MG63 (cell line): Measurements from ENCODE around the gene WDR62. TPM values are rescaled to one million over a fixed set of nuclear protein-coding genes. Genes with fewer than 3 reads are reported as not detected.
A peak's percentile ranks its signal among the peaks of the same experiment; 100 is the strongest.

Experiments
- DNase-seq: peaks from one replicate; pipeline ENCODE4 v3.0.0-alpha.2; 2020
- H3K27me3 ChIP-seq: fragments of 250-450 bp; sonication (Bioruptor Pico); 2 replicates; pipeline ENCODE4 v1.5.1; 2020; ENCODE audit warnings: mild to moderate bottlenecking, moderate library complexity
- H3K36me3 ChIP-seq: fragments of 250-450 bp; sonication (Bioruptor Pico); 2 replicates; pipeline ENCODE4 v1.5.1; 2020; ENCODE audit warnings: mild to moderate bottlenecking, moderate library complexity
- H3K4me3 ChIP-seq: fragments of 250-450 bp; sonication (Bioruptor Pico); 2 replicates; pipeline ENCODE4 v1.5.1; 2020; ENCODE audit warnings: mild to moderate bottlenecking, moderate library complexity
- H3K9me3 ChIP-seq: fragments of 250-450 bp; sonication (Bioruptor Pico); 2 replicates; pipeline ENCODE4 v1.5.1; 2020; ENCODE audit warnings: mild to moderate bottlenecking, moderate library complexity
- total RNA-seq: library from RNA; depleted of rRNA; stranded (reverse); fragments of >200 nt; shearing (Covaris generic); gene quantifications from 2 replicates; pipeline ENCODE4 v1.2.3, GENCODE V29; 2014; ENCODE audit warnings: low replicate concordance

The WDR62 gene
- total RNA-seq, 1 experiment from 2014 or later: 6.1 TPM

DNA sequence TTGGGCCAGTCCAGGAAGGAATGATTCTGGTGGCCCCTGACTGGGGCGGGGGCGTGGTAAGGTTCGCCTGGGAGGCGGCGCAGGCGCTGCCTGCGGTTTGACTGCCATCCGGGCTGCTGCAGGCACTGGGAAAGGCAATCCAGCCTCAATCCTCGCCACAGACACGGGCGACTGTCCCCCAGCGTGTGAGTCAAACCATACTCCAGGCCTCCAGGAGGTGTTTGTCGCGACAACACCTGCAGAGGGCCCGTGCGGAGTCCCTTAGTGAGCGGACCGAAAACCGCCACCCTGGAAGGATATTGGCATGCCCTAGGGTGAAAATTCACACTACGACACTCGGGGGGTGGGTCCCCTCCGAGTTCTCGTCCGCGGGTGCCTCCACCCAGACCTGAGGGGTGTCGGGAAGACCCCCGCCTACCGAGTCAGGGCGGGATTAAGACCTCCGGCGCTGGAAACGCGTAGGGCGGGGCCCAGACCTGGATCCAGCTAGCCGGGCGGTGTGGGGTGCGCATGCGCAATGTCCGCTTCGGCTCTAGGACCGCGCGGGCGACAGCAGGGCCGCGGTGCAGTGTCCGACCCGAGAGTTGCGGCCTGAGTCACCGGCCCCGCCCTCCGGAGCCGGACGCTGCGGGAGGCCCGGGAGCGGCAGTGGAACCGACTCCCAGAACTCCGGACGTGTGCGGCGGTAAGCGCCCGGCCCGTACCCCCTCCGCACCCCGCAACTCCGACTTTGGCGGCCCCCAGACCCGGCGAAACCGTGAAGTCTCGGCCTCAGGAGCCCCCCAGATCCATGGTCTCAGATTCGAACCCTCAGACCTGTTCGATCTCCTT lies 85.0 kb downstream of the WDR62 start, which contains the start of gene CAPNS1:
CAPNS1 (plus strand) TSS at position 594 of the 831 bp plus-strand sequence. CDS start 946 bp downstream, outside the sequence.
- H3K4me3 ChIP-seq: peak within 1 kb of the TSS; percentile 100
- DNase-seq: peak; percentile 98
- peaks cover 36% of the 10 kb centered on the region for H3K36me3 ChIP-seq
- no peaks in the 10 kb centered on the region for H3K27me3 ChIP-seq
- no peaks in the 10 kb centered on the region for H3K9me3 ChIP-seq

DNA sequence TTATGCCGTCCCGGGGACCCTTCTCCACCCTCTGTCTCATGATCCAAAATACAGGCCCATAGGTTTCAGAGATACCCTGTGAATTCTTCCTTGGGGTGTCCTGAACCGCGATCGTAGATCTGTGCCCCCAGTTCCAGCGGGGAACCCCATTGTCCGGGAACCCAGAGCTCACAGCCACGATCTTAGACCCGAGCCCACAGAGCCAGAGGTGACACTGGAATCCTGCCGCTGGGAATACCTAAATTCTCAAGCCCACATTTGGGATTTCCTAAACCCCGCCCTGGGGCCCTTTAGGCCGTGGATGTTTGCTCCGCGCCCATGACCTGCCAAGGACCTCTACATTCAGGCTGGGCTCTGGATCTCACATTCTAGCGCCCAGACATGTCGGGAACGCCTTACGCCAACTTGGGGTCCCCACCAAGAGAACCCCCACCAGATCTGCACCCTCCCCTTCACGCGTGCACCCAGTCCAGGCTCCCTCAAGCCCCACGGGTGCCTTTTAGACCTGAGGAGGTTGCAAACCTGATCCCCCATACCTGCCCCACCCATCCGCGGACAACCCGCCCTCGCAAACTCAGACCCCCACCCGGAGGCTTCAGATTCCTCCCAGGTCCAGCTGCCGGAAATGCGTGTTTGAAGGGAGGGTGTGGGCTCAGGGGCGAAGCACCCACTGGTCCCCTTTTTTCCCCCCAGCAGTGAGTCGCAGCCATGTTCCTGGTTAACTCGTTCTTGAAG lies 85.8 kb downstream of the WDR62 start:
- no peaks in the 10 kb centered on the region for H3K27me3 ChIP-seq
- peak overlapping the region; percentile 100 for H3K4me3 ChIP-seq
- DNase-seq: peak; percentile 70
- H3K36me3 ChIP-seq: peaks cover 42% of the 10 kb centered on the region
- H3K9me3 ChIP-seq: no peaks in the 10 kb centered on the region

DNA sequence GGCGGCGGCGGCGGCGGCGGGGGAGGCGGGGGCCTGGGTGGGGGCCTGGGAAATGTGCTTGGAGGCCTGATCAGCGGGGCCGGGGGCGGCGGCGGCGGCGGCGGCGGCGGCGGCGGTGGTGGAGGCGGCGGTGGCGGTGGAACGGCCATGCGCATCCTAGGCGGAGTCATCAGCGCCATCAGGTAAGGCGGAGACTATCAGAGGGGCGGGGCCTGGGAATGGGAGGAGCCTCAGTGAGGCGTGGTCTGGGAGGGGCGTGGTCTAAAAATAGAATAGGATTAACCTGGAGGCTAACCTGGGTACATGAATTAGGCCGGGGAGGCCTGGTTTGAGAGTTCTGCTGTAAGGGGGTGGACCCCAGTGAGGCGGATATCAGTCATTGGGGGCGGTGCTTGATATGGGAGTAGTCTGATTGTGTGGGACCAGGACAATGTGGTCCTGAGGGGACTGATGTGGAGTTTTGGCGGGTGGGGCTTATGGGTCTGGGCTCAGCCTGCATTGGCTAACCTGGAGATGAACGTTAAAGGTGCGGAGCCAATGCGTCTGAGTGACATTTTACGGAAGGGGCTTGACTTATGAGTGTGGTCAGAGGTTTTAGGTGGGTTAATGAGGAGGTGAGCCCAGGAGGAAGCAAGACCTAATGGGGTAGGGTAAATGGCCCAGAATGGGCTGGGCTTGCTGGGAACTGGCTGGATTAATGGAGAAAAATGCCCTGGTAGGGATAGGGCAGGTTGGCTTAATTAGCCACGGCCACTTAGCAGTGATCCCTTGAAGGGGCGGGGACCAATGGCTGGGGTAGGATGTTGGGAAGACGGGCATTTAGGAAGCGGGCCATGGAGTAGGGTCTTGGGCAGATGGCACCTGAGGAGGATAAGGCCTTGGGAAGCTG lies 86.6 kb downstream of the WDR62 start:
- no peaks in the 10 kb centered on the region for H3K9me3 ChIP-seq
- peak; percentile 75 for DNase-seq
- H3K36me3 ChIP-seq: peaks cover 50% of the 10 kb centered on the region
- peak overlapping the region; percentile 100 for H3K4me3 ChIP-seq
- H3K27me3 ChIP-seq: no peaks in the 10 kb centered on the region

DNA sequence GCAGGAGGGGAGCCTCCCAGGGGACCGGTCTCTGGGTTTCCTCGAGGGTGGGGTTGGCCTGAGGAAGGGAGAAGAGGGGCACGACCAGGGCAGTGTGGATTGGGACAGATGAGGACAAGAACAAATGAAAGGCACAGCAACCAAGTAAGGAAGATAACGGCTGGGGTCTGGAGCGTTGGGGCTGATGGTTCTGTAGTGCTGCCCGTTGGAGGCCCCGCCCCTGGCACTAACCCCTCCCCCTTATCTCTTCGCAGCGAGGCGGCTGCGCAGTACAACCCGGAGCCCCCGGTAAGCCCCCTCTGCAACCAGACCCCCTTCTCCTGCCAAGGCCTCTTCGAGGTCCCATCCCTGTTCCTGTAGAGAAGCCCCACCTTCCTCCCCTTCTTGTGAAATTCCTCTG lies 87.3 kb downstream of the WDR62 start:
- no peak overlapping the region for H3K4me3 ChIP-seq
- H3K36me3 ChIP-seq: peaks cover 57% of the 10 kb centered on the region
- no peak for DNase-seq
- H3K27me3 ChIP-seq: no peaks in the 10 kb centered on the region
- H3K9me3 ChIP-seq: no peaks in the 10 kb centered on the region

DNA sequence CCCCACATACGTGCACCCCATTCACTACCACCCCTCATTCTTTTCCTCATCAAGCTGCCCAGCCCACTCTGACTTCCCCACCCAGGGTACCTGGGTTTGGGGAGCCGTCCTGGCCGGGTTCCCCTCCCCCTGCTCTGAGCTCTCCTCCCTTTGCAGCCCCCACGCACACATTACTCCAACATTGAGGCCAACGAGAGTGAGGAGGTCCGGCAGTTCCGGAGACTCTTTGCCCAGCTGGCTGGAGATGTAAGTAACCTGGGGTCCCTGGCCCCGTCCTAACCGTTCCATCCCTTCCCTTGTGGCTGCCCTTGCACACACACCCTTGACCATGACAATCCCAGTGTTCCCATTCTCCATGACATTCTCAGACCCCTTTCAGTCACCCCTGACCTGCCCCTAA lies 87.8 kb downstream of the WDR62 start:
- Histone ChIP-seq H3K4me3 (no peak overlapping the region), H3K27me3 (no peaks in the 10 kb centered on the region), H3K9me3 (no peaks in the 10 kb centered on the region), H3K36me3 (peaks cover 62% of the 10 kb centered on the region)
- no peak for DNase-seq

DNA sequence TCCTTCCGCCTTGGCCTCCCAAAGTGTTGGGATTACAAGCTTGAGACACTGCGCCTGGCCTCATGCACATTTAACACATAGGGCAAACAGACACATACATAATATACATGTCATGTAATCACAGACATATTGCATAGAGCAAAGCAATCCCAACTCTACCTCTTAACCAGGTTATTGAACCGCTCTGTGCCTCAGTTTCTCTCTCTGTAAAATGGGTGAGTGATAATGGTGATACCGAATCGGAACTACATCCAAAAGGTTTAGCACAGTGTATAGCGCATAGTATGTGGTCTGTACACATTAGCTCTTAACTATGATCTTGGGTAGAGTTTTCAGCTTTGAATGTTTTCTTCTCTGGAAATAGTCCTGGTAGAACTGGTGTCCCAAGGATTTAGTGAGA lies 89.9 kb downstream of the WDR62 start:
- Histone ChIP-seq H3K9me3 (no peaks in the 10 kb centered on the region), H3K36me3 (peaks cover 72% of the 10 kb centered on the region), H3K27me3 (no peaks in the 10 kb centered on the region), H3K4me3 (no peak overlapping the region)
- DNase-seq: no peak

DNA sequence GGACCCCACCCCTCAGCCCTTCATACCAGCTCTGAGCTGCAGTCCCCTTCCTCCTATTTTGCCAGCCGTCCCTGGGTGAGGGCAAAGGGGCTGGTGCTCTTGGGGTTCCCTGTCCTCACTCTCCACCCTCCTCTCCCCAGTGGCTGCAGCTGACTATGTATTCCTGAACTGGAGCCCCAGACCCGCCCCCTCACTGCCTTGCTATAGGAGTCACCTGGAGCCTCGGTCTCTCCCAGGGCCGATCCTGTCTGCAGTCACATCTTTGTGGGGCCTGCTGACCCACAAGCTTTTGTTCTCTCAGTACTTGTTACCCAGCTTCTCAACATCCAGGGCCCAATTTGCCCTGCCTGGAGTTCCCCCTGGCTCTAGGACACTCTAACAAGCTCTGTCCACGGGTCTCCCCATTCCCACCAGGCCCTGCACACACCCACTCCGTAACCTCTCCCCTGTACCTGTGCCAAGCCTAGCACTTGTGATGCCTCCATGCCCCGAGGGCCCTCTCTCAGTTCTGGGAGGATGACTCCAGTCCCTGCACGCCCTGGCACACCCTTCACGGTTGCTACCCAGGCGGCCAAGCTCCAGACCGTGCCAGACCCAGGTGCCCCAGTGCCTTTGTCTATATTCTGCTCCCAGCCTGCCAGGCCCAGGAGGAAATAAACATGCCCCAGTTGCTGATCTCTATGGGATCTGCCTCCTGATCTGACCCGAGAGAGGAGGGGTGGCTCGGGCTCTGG lies 95.1 kb downstream of the WDR62 start:
- peaks cover 62% of the 10 kb centered on the region for H3K36me3 ChIP-seq
- no peaks in the 10 kb centered on the region for H3K9me3 ChIP-seq
- no peak overlapping the region for H3K4me3 ChIP-seq
- no peak for DNase-seq
- H3K27me3 ChIP-seq: no peaks in the 10 kb centered on the region

DNA sequence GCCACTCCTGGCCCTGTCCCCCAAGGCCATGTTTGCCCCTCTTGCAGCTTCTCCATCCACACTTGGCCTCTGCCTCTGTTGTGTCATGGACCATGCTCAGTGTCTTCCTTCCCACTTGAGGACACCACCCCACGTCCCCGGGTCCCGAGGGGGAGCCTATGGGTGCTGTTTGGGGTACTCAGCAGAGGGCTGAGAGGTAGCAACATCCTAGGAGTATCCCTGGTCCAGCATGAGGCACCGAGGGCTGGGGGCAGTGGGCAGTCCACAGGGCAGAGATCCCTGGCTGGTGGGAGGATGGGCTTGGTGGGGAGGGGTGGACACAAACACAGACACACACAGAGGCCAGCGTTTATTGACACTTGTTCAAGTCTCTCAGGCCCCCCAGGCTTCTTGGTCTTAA lies 95.9 kb downstream of the WDR62 start:
- DNase-seq: no peak
- Histone ChIP-seq H3K4me3 (no peak overlapping the region), H3K36me3 (peaks cover 57% of the 10 kb centered on the region), H3K27me3 (no peaks in the 10 kb centered on the region), H3K9me3 (no peaks in the 10 kb centered on the region)

DNA sequence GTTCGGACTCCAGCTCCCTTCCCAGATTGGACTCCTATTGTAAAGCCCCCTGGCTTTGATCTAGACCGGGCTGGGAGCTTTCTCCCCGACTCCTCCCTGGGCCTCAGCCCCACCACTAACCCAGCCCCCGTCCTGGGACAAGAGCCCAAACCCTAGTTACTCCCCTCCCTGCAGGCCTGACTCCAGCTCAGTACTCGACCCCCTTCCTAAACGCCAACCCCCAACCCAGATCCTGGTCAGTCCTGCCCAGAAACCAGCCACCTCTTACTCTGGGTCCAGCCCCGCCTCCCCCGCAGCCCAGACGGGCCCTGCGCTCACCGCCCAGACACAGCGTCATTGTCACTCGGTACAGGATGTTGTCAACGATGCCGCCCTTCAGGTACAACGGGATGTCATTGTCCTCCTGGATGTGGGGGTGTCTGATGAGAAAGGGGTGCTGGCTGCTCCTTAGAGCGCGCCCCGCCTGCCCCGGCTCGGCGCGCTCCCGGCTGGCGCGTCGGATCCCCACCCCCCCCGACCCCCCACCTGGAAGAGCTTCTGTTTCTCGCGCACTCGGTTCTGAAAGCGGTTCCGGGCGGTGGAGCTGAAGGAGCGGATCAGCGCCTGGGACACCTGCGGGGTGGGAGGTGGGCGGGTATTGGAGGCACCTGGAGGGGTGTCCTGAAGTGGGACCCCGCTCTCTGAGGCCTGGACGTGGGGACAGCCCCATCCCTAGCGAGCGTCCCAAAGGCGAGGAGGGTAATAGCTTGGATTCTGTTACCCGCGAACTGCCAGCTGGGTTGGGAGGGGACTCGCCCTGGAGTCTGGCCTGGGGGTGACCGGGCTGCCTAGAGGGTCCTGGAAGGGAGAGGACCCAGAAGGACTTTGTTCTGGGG lies 96.7 kb downstream of the WDR62 start:
- DNase-seq: no peak
- no peak overlapping the region for H3K4me3 ChIP-seq
- H3K9me3 ChIP-seq: no peaks in the 10 kb centered on the region
- H3K36me3 ChIP-seq: peaks cover 49% of the 10 kb centered on the region
- no peaks in the 10 kb centered on the region for H3K27me3 ChIP-seq

DNA sequence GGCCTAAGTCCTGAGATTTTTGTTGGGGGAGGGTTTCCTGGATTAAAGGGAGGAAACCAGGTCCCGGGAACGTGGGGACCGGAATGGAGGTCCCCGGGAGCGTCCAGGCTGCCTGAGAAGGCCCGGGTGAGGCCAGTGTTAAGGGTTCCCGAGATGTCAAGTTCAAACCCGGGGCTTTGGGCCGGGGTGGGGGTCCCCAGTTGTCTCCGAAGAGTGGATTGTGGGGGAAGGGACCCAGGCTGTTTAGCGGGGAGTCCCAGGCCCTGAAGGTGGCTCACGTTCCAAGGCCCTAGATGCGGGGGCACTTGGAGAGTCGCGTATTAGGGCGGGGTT lies 97.3 kb downstream of the WDR62 start:
- no peak overlapping the region for H3K4me3 ChIP-seq
- peaks cover 43% of the 10 kb centered on the region for H3K36me3 ChIP-seq
- H3K9me3 ChIP-seq: no peaks in the 10 kb centered on the region
- no peak for DNase-seq
- H3K27me3 ChIP-seq: no peaks in the 10 kb centered on the region

DNA sequence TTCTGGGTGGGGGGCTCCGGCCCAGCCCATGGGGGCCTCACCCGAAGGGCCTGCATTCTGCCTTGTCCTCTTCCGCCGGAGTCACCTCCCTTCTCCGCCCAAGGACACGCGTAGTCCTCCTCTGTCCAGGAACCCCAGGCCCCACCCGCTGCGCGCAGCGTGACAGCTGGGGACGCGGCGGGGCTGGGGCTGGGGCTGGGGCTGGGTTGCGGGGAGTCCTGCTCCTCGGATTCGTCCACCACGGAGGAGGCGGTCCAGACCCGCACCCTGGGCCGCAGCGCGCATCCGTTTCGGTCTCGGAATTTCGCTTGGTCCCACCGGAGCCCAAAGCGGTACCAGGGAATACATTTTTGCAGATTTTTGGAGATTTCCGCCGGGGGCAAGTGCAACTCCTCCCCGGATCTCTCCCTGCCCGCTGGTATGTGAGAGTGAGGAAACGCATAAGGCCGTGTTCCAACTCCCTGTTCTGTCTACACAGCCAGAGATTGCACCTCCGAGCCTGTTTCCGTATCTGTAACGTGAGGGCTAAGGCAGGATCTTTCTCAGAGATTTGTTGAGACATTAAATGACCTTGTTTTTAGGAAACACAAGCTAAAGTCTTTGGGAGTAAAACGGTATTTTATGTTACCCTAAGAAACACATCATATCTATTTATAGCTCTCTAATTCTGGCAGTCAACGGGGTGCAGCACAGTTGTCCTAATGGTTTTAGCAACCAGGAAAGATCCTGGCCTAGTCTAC lies 97.8 kb downstream of the WDR62 start, which contains the start of gene COX7A1:
COX7A1 (minus strand) TSS at position 96 of the 740 bp plus-strand sequence; CDS start at position 56, 40 bp downstream.
- no peaks in the 10 kb centered on the region for H3K27me3 ChIP-seq
- H3K4me3 ChIP-seq: no peak within 1 kb of the TSS
- H3K36me3 ChIP-seq: peaks cover 40% of the 10 kb centered on the region
- no peaks in the 10 kb centered on the region for H3K9me3 ChIP-seq
- no peak for DNase-seq

DNA sequence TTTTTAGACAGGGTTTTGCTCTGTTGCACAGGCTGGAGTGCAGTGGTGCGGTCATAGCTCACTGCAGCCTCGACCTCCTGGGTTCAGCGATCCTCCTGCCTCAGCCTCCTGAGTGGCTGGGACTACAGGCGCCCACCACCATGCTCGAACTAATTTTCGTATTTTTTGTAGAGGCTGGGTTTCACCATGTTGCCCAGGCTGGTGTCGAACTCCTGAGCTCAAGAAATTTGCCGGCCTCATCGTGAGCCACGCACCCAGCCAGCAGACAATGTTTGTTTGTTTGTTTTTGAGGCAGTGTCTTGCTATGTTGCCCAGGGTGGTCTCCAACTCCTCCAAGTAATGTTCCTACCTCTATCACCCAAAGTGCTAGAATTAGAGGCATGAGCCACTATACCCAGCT lies 98.4 kb downstream of the WDR62 start:
- Histone ChIP-seq H3K9me3 (no peaks in the 10 kb centered on the region), H3K27me3 (no peaks in the 10 kb centered on the region), H3K36me3 (peaks cover 45% of the 10 kb centered on the region), H3K4me3 (no peak overlapping the region)
- DNase-seq: no peak
